ENCODE data around the gene TFF3.

TFF3 gene

GRCh38 chr21:42330380-42331371, 15.5 kb upstream of the TFF3 start:
- no peak for TF ChIP-seq CTCF (IDR thresholded peaks at IDR 0.05)
- H3K9me3 ChIP-seq (ENCODE audit: control insufficient read depth, low read length): no peaks in the 10 kb centered on the region
- H3K27me3 ChIP-seq (ENCODE audit: control insufficient read depth, insufficient read depth, low read length): no peaks in the 10 kb centered on the region
- H2AFZ ChIP-seq: no peak overlapping the region
- H3K4me2 ChIP-seq (ENCODE audit: low read length): no peak overlapping the region
- no peaks in the 10 kb centered on the region for H3K36me3 ChIP-seq (ENCODE audit: control insufficient read depth, insufficient read depth, low read length)
- H3K4me1 ChIP-seq: no peaks in the 10 kb centered on the region
- no peak overlapping the region for H3K27ac ChIP-seq
- H3K4me3 ChIP-seq (ENCODE audit: low read depth, low read length): no peak overlapping the region
- H3K9ac ChIP-seq: no peak overlapping the region
- H3K79me2 ChIP-seq: no peaks in the 10 kb centered on the region

GRCh38 chr21:42324896-42325295, 9.7 kb upstream of the TFF3 start:
- Histone ChIP-seq H3K27ac (no peak overlapping the region), H3K27me3 (ENCODE audit: control insufficient read depth, insufficient read depth, low read length) (no peaks in the 10 kb centered on the region), H2AFZ (no peak overlapping the region), H3K9me3 (ENCODE audit: control insufficient read depth, low read length) (no peaks in the 10 kb centered on the region), H3K4me3 (ENCODE audit: low read depth, low read length) (no peak overlapping the region), H3K4me2 (ENCODE audit: low read length) (no peak overlapping the region), H3K79me2 (no peaks in the 10 kb centered on the region), H3K4me1 (no peaks in the 10 kb centered on the region), H3K9ac (no peak overlapping the region), H3K36me3 (ENCODE audit: control insufficient read depth, insufficient read depth, low read length) (no peaks in the 10 kb centered on the region)
- TF ChIP-seq CTCF (IDR thresholded peaks at IDR 0.05): no peak

- H3K9me3 ChIP-seq (ENCODE audit: control insufficient read depth, low read length): no peaks in the 10 kb centered on the region
- no peak for TF ChIP-seq CTCF (IDR thresholded peaks at IDR 0.05)
Observed at GRCh38 chr21:42321845-42322244, 6.6 kb upstream of the TFF3 start.

GRCh38 chr21:42321231-42321630, 6.0 kb upstream of the TFF3 start:
- Histone ChIP-seq H3K36me3 (ENCODE audit: control insufficient read depth, insufficient read depth, low read length) (no peaks in the 10 kb centered on the region), H3K4me1 (no peaks in the 10 kb centered on the region), H2AFZ (no peak overlapping the region), H3K9me3 (ENCODE audit: control insufficient read depth, low read length) (no peaks in the 10 kb centered on the region), H3K4me3 (ENCODE audit: low read depth, low read length) (no peak overlapping the region), H3K9ac (no peak overlapping the region), H3K27ac (no peak overlapping the region), H3K27me3 (ENCODE audit: control insufficient read depth, insufficient read depth, low read length) (no peaks in the 10 kb centered on the region), H3K4me2 (ENCODE audit: low read length) (no peak overlapping the region), H3K79me2 (no peaks in the 10 kb centered on the region)
- no peak for TF ChIP-seq CTCF (IDR thresholded peaks at IDR 0.05)

More at GRCh38 chr21:42321845-42322244, 6.6 kb upstream of the TFF3 start:
- H3K4me1 ChIP-seq: no peaks in the 10 kb centered on the region
- no peaks in the 10 kb centered on the region for H3K27me3 ChIP-seq (ENCODE audit: control insufficient read depth, insufficient read depth, low read length)
- H3K36me3 ChIP-seq (ENCODE audit: control insufficient read depth, insufficient read depth, low read length): no peaks in the 10 kb centered on the region
- H3K9ac ChIP-seq: no peak overlapping the region
- no peak overlapping the region for H2AFZ ChIP-seq
- no peak overlapping the region for H3K4me2 ChIP-seq (ENCODE audit: low read length)
- no peaks in the 10 kb centered on the region for H3K79me2 ChIP-seq
- H3K4me3 ChIP-seq (ENCODE audit: low read depth, low read length): no peak overlapping the region
- H3K27ac ChIP-seq: no peak overlapping the region
